ENCODE results near the gene SFT2D3.

SFT2D3 gene

GRCh38 chr2:127683056-127683455, 18.2 kb upstream of the SFT2D3 start:
- no peak for DNase-seq

GRCh38 chr2:127683757-127684156, 17.5 kb upstream of the SFT2D3 start:
- DNase-seq: no peak

GRCh38 chr2:127685410-127686080, 15.8 kb upstream of the SFT2D3 start:
- DNase-seq: no peak

- no peak for DNase-seq
Measured at GRCh38 chr2:127688405-127688804, 12.9 kb upstream of the SFT2D3 start.

- no peak for DNase-seq
Measured at GRCh38 chr2:127690696-127691095, 10.6 kb upstream of the SFT2D3 start.

GRCh38 chr2:127694986-127695385, 6.3 kb upstream of the SFT2D3 start:
- DNase-seq: no peak

GRCh38 chr2:127695491-127696472, 5.5 kb upstream of the SFT2D3 start:
- peak in 1 of 2 experiments; percentile 32 for DNase-seq

- no peak for DNase-seq
Measured at GRCh38 chr2:127697482-127698180, 3.7 kb upstream of the SFT2D3 start.

GRCh38 chr2:127698553-127699355, 2.5 kb upstream of the SFT2D3 start:
- DNase-seq: no peak

GRCh38 chr2:127700527-127701192, 637 bp upstream of the SFT2D3 start:
- DNase-seq: peak; percentile 45 to 49

GRCh38 chr2:127701651-127702394, 526 bp downstream of the SFT2D3 start:
- DNase-seq: peak; percentile 83 to 87

GRCh38 chr2:127702395-127703009, 1.2 kb downstream of the SFT2D3 start:
- DNase-seq: no peak

GRCh38 chr2:127703282-127703681, 2.0 kb downstream of the SFT2D3 start:
- no peak for DNase-seq

- no peak for DNase-seq
Measured at GRCh38 chr2:127704641-127705390, 3.5 kb downstream of the SFT2D3 start.

GRCh38 chr2:127705391-127706065, 4.2 kb downstream of the SFT2D3 start:
- DNase-seq: no peak

GRCh38 chr2:127706215-127706990, 5.1 kb downstream of the SFT2D3 start:
- DNase-seq: no peak

- DNase-seq: no peak
Measured at GRCh38 chr2:127707890-127708648, 6.8 kb downstream of the SFT2D3 start.

- DNase-seq: no peak
Measured at GRCh38 chr2:127709336-127709735, 8.0 kb downstream of the SFT2D3 start.
